NCI-H2227 (cell line): Measurements from ENCODE around the gene ST8SIA3.
A peak's percentile ranks its signal among the peaks of the same experiment; 100 is the strongest.

Source experiments
- DNase-seq: peaks from one replicate; lab custom pipeline; 2025; ENCODE audit not compliant: unreplicated experiment; lab: John Stamatoyannopoulos, UW

ST8SIA3 gene, protein sequence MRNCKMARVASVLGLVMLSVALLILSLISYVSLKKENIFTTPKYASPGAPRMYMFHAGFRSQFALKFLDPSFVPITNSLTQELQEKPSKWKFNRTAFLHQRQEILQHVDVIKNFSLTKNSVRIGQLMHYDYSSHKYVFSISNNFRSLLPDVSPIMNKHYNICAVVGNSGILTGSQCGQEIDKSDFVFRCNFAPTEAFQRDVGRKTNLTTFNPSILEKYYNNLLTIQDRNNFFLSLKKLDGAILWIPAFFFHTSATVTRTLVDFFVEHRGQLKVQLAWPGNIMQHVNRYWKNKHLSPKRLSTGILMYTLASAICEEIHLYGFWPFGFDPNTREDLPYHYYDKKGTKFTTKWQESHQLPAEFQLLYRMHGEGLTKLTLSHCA

DNA sequence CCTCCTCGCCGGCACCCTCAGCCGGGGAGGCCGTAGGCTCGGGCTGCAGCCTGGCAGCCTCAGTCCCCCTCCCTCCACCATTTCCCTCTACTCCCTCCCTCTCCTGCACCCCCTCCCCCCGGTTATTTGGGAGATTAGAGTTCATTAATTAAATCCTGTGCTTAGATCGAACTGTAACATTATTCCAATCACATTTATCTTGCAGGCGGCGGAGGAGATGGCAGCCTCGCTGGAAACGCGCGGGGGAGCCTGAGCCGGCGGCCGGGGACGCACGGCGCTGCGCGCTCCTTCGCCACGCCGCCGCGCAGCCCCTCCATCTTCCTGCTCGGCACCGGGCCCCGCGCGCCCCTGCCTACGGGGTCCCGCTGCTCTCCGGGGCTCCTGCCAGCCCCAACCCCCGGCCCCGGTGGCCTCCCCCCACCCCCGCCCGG, at the start of gene ST8SIA3:
Gene ST8SIA3 (plus strand): TSS at position 287 of the 431 bp plus-strand sequence. CDS start 290 bp downstream, outside the sequence.
- peak; percentile 71 for DNase-seq

DNA sequence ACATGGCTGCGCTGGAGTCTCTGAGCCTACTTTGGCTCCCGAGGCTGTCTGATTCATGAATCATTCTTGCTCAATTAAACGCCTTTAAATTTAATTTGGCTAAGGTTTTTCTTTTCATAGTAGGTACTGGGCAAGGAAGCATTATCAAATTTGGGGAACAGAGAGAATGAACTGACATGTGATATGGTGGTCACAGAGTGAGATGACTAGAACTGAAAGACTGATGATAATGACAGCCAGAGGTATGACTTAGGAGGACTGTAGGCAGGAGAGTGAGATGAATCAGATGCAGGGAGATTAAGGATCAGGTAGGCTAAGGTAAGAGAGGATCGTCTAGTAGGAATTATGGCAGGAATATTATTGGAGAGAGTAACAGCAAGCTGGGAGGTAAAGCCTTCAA, 40.9 kb upstream of the ST8SIA3 start:
- DNase-seq = no peak

DNA sequence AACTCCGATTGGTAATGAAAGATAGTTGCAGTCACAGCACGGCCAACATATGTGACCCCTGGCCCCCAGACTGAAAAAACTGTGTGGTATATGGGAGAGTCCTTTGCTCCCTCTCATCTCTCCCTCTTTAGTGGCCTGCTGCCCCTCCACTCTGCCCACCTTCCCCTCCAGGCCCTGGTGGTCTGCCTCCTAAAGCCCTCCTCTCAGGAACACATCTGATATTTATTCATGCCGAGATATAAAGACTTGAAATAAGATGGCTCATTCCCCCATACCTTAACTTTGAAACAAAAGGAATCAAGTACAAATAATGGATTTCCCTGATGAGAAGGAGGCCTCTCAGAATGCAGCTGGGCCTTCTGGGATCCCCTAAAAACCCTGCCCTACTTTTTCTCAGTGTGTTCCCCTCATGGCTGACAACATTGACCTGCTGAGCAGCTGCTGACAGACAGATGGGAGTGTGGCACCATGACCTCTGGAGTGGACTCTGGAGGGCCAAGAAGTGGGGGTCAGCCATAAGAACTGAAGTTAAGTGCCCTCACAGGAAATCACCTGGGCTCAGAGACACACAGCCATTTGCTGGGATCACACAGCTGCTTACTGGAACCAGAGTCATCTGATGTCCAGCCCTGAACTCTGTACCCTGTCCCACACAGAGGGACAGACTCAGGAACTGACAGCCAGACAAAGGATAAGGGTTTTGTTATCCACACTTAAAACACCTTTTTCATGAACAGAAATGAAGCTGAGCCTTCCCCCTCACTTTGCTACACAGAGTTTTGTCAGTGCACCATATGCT, 39.8 kb upstream of the ST8SIA3 start:
- no peak for DNase-seq

DNA sequence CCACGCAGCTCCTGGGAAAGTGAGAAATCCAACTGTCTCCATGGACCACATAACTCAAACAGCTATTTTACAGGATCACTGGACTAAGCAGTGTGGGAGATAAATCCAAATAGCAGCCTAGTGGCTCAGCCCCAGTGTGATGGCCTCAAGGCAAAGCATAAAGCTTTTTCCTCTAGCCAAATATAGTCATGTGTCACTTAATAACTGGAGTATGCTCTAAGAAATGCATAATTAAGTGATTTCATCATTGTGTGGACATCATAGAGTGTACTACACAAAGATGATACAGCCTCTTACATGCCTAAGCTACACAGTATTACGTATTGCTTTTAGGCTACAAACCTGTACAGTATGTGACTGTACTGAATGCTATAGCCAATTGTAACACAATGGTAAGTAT, 31.8 kb upstream of the ST8SIA3 start:
- no peak for DNase-seq

DNA sequence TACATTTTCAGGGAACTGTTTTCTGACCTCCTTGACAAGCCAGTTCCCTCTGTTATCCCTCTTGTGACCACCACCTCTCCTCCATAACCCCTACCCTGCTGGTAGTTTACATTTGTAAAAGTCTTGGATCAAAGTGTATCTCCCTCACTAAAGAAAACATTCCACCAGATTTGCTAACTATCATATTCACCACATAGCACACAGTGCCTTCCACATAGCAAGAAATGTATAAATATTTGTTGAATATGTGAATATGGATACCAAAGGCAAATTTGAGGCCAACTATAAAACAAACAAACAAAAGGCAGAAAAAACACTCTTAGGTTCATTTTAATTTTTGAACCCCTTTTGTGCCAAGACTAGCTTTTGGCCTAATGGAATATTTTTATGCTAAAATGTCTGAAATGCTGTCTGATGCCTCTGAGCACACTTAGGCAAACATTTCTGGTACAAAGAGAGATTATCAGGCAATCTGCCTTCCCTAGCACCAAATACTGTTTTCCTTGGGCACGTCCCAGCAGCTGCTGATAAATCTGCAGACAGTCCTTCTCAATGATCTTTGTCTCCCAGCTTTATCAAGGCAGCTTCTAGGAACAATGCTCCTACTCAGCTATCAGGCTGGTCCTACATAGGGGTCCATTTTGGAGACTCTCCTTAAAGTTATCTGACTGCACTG, 26.7 kb upstream of the ST8SIA3 start:
- DNase-seq = no peak

DNA sequence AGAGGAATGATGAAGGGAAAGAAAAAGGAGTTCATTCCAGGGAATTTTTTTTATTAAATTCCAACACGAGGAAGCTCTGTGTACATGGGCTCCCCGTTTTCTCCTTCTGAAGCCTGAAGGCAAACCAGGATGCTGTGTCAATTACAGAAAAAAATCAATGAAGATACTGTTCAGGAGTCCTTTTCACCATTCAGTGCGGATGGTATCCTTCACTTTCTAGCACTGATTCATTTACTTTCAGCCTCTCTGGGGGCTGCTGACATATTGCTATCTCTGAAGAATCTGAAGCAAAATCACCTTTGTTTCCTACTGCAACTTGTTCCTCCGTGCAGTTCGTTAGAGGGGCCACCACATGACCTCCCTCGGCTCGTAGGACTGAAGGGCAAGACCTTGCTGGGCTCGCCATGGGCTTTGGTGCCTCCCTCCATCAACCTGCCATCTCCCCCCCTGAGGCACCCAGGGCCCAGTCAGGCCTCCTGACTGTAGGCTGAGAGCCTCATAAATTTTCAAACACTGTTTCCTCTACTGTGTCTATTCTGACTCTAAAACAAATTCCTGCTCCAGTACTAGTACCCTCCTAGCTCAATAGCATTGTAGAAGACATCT, 25.5 kb upstream of the ST8SIA3 start:
- no peak for DNase-seq

DNA sequence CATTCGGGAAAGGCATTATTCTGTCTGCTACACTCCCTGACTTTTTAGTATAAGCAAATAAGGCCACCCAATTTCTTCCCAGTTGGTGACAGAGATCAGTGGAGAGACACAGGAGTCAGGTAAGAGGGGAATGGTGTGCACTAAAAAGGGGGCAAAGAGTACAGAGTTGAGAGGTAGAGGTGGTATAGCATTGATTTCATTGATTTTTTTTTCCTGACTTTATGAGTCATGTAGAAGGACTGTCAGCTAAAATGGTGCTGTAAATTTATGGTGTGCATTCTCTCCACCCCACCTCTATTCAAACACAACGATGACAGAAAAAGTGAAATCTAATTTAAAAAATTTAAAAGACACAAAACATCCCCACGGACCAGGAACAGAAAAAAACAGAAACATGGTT, 23.7 kb upstream of the ST8SIA3 start:
- DNase-seq = no peak

DNA sequence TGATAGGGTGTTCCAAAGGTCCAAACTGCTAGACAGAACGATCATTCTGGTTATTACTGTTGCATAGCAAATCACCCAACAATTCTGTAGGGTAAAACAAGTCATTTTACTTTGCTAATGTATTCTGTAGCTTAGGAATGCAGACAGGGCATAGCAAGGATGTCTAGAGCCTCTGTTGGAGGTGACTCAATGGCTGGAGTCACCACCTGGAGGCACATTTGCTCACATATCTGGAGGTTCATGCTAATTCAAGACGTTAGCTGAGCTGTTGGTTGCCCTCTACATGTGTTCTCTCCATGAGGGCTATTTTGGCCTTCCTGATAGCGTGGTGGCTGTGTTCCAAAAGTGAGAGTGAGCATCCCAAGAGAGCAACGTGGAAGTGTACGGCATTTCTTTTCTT, 22.5 kb upstream of the ST8SIA3 start:
- no peak for DNase-seq

DNA sequence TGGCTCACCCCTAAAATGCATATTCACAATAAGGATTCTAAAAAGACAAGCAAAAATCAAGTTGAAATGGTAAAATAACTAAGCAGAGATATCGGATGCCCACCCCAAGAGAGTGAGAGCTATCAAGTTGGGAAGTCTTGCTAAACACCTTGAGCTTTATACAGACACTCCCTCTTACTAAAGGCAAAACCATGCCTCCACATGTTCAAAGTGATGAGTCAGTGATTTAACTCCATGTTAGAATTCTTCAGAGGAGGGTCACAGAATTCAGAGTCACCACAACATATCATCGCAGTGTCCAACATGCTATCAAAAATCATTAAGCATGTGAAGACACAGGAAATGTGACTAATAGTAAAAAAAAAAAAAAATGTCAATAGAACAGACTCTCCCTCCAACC, 20.6 kb upstream of the ST8SIA3 start:
- DNase-seq = no peak

DNA sequence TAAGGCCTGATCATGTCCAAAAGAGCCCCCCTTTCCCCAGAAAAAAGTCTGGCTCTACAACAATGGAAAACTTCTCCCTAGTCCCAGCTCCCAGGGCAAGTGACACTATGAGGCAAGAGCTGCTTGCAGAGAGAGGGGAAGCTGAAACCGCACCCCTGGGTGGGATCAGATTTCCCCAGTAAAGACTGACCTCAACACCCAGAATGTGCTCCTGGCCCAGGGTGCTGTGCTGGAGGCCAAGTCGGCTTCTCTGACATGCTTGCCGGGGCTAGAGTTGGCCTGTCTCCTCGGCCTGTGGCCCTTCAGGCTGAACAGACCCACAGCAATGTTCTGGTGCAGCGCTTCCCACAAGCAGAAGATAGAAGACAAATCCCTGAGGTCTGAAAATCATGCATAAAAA, 18.4 kb upstream of the ST8SIA3 start:
- DNase-seq = no peak

DNA sequence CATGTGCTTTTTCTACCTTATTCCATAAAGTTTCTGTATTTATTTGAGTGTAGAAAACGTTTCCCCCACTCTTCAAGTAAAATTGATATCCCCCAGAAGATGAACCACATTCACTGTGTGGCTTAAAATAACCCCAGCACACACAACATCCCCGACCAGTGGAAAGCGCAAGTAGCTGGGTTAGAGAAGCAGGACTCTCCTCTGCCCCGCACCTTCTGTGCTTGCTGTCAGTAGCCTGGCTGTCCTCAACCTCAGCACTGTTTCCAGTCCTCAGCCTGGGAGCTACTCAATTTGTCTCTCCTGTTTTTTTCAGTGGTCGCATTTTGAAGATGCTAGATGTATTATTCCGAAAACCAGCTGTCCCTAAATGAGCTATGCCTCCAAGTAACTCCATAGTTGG, 18.0 kb upstream of the ST8SIA3 start:
- DNase-seq = no peak

DNA sequence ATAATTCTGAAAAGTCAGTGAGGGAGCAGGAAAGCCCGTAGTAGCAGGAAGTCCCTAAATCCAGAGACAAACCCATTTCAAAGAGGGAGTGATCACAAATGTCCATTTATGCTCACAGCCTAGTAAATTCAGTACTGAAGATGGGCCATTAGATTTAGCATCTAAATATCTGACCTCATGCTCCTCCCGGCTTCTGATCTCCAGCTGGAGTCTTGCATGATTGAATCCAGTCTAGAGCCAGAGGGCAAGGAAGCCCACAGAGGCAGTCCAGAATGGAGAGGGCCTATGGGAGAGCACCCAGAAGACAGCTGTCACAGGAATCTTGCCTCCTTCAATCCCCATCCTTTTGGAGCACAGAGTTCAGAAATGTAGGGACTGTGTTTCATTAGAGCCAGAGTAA, 16.0 kb upstream of the ST8SIA3 start:
- no peak for DNase-seq

DNA sequence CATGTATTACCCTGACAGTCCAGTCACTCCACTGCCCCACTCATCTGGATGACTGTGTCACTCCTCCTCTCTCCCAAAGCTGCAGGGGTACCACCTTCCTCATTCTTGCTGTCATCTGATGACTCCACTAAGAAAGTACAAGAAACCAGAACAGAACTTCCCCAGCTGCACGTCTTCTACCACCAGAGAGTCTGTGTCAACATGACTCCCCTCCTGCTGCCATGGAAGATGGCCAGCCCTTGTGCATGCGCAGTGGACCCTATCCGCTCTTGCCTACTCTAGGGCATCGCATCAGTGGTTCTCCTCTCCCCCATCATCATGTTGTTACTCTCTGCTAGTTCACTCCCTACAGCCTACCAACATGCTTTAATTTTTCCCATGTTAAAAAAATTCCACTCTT, 14.5 kb upstream of the ST8SIA3 start:
- no peak for DNase-seq

DNA sequence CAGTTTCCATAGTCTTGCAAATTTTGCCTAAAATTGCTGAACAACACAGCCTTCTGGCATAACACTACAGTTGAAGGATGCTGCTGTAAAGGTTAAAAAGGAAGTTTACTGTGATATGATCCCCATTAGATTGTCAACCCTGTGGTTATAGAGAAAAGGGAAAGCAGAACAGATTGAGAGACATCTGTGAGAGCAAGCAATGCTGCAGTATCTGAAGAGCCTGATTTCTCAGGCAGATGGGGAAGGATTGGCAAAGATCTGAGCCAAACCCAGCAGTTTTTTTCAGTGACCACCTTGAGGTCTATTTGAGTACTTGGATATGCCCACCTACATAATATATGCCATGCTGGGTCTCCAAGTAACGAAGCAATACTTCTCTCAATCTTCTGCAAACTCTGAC, 8.5 kb upstream of the ST8SIA3 start:
- DNase-seq = no peak

DNA sequence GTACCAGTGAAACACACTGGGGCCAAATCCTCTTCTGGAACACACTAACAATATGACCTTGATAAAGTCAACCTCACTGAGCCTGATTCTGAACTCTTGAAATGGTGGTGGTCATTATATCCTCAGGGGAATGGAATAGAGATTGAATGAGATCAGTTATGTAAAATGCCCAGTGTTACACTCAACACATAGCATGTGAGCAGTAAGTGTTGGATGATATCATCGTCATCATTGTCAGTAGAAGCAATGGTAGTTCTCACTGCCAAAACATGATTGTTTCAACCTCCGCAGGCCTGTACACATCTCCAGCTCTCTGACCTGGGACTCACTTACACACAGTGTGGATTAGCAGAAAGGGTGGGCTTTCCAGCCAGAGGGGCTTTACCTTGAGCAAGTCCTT, 5.5 kb upstream of the ST8SIA3 start:
- no peak for DNase-seq

DNA sequence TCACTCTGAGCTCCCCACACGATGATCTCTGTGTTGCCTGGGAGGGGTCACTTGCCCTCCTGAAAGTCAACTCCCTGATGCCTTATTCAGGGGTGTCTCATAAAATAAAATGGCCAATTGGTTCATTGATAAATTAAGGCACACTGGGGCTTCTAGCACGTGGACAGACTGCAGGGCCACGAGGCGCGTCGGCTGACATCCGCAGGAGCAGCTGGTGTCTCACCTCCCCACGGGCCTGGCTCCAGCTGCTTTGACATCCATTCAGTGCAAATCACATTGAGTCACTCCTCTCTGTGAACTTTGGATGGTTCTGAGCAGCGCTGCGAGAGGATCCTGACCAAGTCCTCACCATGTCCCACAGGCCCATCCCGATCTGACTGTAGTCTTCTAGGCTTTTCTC, 4.6 kb upstream of the ST8SIA3 start:
- DNase-seq = no peak

DNA sequence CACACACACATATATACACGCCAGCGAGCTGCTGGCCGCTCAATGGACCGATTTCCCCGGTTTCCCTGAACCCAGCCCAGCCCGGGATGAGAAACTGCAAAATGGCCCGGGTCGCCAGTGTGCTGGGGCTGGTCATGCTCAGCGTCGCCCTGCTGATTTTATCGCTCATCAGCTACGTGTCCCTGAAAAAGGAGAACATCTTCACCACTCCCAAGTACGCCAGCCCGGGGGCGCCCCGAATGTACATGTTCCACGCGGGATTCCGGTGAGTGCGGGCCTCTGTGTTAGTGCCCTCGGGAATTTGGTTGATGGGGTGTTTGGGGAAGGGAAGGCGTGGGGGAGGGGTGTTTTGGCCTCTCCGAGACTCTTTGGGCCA, 392 bp downstream of the ST8SIA3 start:
- DNase-seq = peak; percentile 79

DNA sequence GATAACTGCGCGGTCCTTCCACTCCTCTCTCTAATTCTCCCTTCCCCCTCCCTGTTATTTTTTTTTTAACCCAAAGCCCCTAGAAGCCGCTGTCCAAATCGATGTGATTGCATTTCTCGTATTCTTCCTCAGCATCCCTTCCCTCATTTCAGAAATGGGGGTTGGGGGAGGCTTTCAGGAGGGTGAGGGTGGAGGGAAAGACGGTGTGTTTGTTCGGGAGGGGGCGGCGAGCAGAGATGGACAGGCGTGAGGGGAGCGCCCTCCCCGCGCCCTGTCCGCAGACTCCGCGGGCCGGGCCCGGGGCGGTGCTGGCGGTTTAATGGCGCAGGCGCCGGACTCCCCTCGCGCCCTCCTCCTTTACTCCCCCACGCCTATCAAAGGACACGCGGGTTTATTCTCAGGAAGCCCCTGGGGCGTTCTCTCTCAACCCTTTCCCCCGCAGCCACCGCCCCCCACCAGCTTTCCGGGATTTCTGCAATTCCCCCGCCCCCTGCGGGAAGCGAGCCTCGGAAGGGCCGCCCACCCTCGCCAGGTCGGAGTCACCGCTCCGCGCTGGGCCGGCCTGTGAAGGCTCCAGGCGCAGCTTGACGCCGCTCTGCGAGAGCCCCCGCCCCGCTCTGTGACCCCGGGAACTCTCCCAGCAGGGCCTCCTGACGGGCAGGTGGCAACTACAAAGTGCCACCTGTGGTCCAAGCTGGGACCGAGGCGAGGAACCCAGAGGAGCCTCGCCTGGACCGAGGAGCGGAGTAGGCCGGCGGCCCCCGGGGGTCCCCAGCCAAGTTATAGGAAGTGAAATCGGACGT, 981 bp downstream of the ST8SIA3 start:
- peak; percentile 92 for DNase-seq

DNA sequence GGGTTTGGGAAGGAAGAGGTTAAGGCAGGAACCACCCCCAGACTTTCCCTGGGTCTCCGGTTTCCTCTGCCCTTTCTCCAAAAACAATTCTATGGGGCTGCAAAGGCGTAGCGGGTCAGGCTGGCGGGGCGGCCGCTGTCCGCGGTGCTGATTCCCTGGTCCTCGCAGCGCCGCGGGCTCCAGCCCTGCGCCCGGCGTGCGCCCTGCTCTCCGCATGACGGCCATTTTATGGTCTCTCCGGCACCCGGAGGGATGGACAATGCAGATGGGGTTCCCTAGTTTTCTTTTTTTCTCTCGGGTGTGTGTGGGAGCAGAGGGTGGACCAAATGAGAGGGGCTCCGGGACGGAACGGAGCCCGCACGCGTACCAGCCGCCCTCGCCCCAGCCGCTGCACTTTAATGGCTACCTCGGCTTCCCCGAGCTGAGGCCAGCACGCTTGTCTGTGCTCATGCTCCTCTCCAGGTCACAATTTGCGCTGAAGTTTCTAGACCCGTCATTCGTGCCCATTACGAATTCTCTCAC, 1.6 kb downstream of the ST8SIA3 start:
- DNase-seq = peak; percentile 79

DNA sequence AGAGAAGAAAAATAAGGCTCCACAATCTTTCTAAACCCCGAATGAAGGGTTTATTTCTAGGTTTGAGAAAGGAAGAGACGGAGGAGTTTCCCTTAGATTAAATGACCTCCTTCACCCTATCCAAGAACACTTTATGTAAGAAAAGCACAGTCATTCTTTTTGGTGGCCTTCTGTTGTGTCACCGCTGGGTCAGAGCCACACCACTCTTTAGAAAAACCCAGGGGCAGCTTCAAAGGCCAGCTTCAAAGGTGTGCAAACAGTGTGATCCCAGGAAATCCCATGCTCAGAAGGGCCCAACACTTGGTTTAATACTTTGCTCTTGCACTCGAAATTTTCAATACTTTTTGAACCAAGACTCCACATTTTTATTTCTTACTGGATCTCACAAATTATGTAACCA, 7.1 kb downstream of the ST8SIA3 start:
- DNase-seq = no peak
